GM10248 (cell line): Measurements from ENCODE around the gene AUTS2.

Source experiments
- CTCF ChIA-PET: fragments of 300-600 bp; sonication (Branson Sonifier 250); formaldehyde crosslinking; extraction: SDS; loops from one replicate; lab custom pipeline; 2021; ENCODE audit warnings: antibody characterized with exemption; lab: Yijun Ruan, JAX
- POLR2A ChIA-PET: fragments of 350-650 bp; sonication (Branson Sonifier 250); formaldehyde crosslinking; extraction: SDS; loops from one replicate; lab custom pipeline; 2020; ENCODE audit warnings: antibody characterized with exemption; lab: Yijun Ruan, JAX
- DNase-seq: peaks from one replicate; pipeline ENCODE4 v3.0.0; 2012; ENCODE audit errors: extremely low spot score
- TF ChIP-seq, protein P1 (sequence below): IDR thresholded peaks from 2 replicates; pipeline ENCODE4 v1.5.1; 2012; ENCODE audit warnings: mild to moderate bottlenecking, low read depth; ENCODE audit errors: extremely low read depth, missing control alignments, control extremely low read depth

The AUTS2 gene

DNA sequence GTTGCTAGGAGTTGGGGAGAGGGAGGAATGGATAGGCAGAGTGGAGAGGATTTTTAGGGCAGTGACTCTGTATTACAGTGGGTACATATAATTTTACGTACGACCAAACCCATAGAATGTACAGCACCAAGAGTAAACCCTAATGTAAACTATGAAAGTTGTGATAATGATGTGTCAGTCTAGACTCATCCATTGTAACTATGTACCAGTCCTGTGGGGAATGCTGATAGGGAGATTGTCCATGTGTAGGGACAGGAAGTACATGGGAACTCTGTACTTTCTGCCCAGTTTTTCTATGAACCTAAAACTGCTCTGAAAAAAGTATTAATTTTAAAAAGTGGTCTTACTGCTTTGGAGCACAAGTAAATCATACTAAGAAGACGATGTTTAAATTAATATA is 441.8 kb downstream of the AUTS2 start:
- ChIA-PET CTCF (interaction anchor here (0.8 to 1.5 kb wide), 2 partner anchors 27 to 61 kb away, joined by 3 read pairs; no protein-coding TSS in a partner anchor), POLR2A (no interaction called here)
- TF ChIP-seq, protein P1, sequence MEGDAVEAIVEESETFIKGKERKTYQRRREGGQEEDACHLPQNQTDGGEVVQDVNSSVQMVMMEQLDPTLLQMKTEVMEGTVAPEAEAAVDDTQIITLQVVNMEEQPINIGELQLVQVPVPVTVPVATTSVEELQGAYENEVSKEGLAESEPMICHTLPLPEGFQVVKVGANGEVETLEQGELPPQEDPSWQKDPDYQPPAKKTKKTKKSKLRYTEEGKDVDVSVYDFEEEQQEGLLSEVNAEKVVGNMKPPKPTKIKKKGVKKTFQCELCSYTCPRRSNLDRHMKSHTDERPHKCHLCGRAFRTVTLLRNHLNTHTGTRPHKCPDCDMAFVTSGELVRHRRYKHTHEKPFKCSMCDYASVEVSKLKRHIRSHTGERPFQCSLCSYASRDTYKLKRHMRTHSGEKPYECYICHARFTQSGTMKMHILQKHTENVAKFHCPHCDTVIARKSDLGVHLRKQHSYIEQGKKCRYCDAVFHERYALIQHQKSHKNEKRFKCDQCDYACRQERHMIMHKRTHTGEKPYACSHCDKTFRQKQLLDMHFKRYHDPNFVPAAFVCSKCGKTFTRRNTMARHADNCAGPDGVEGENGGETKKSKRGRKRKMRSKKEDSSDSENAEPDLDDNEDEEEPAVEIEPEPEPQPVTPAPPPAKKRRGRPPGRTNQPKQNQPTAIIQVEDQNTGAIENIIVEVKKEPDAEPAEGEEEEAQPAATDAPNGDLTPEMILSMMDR, result no peak
- DNase-seq, result no peak

DNA sequence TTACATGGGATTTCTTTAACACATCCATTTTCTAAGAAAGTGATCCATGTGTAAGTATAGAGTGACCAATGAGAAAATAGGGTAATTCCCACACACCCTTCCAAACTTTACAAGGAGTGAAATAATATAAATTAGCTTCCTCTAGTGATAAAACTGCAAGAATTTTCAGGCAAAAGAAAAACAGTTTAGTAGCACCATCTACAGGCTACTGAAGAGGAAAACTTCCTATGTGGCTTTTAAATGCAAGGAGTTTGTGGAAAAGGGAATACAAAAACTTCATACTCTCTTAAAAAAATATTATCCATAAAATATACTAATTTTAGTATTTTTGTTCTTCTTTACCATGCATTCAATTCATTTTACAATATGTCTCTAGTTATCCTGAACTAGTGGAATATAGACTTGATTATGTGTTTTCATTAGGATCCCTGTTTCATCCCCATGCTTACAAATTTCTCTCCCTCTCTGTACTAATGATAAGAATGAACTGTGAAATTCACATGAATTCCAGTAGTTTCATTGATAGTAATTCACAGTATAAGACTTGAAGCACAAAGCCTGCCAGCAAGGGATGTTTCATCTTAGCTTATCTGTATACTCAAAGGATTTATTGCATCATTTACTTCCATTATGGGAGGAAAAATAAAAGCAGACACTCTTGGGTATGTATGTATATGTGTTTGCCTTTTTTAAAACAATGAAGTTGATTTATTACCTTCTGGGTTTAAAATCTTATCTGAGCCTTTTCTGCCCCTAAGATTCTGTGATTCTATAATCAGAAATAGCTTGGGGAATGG is 442.9 kb downstream of the AUTS2 start:
- CTCF ChIA-PET, result interaction anchor here (0.8 to 3.4 kb wide), 7 partner anchors 8 to 657 kb away, joined by 3 to 19 read pairs (median 4); no protein-coding TSS in a partner anchor
- TF ChIP-seq, protein P1, result peak; percentile 41
- POLR2A ChIA-PET, result no interaction called here
- no peak for DNase-seq

DNA sequence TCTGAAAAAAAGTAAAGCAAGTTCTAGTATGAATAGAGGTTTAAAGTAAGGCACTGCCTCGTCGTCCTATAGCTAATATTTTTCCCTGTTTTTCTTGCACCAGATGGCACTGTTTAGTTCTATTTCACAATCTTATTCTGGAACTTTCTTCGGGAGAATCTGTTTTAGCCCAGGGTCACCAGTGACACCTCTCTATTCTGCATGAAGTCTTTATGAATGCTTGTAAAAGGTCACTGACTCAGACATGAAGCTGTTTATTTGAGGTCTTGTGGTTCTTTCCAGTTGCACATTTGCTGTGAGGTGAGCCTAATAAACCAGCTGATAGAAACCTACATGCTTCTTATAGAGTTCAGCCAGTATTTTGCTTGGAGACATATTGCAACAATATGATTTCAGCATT is 444.3 kb downstream of the AUTS2 start:
- ChIA-PET POLR2A (no interaction called here), CTCF (interaction anchor here (0.9 to 3.4 kb wide), 11 partner anchors 10 to 679 kb away, joined by 3 to 19 read pairs (median 5); no protein-coding TSS in a partner anchor)
- no peak for DNase-seq
- TF ChIP-seq, protein P1, result peak; percentile 13

DNA sequence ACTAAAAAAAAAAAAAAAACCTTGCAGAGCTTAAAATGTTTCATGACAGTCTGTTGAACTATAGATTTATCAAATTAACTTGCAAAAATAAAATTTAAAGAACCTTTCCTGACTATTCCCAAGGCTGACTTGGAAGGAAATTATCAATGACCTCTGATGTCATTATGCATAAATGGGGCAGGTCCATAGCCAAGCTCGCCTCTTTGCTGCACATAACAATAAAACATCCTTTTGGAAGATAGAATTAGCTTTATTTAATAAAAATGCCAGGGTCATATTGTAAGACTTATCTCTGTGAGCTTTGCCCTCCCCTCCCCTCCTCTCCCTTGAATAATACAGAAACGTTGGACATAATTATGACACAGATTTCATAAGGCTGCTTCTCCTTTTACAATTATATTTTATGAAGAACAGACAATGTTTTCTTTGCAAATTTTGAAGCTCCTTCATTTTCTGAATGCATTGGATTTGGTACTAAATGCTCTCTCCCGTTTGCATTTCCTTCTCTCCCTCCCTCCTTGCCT is 444.8 kb downstream of the AUTS2 start:
- no peak for DNase-seq
- TF ChIP-seq, protein P1, result no peak
- CTCF ChIA-PET, result interaction anchor here (0.9 to 3.4 kb wide), 11 partner anchors 9 to 678 kb away, joined by 3 to 19 read pairs (median 5); no protein-coding TSS in a partner anchor
- POLR2A ChIA-PET, result no interaction called here

DNA sequence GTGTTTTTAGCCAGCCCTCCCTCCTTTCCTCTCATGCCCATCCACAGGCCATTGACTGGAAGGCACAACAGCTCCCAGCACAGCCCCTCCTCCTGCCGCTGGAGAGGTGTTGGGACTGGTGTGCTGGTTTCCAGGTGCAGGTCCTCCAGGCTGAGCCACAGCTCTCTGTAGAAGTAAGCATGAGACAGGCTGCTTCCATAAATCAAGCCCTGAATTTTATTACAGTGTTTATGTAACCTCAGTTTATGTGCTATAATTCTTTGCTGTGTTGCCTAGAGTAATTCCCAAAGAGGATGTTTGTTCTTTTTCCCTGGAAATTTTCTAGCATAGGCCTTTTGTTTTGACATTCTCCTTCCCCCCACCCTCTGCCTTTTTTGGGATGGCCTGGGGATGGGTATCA is 445.8 kb downstream of the AUTS2 start:
- TF ChIP-seq, protein P1, result no peak
- POLR2A ChIA-PET, result no interaction called here
- DNase-seq, result no peak
- CTCF ChIA-PET, result interaction anchor here (1.3 to 3.4 kb wide), 4 partner anchors 9 to 21 kb away, joined by 3 to 15 read pairs (median 8); no protein-coding TSS in a partner anchor

DNA sequence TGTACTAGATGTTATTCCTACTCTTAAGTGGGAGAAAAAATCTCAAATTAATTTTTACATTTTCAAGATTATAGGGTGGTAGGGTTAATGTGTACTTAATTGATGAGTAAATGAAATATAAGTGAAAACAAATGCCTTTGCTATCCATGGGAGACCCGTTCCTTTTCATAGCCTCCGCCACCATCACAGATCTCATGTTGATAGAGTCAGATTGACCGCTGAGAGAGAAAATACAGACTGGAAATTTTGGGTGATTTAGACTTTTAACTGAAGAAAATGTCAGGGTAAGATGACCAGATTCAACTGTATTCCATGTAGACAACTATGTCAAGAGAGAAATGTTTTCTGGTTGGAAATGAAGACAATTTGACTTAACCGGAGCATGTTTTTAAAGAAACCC is 446.2 kb downstream of the AUTS2 start:
- no peak for DNase-seq
- TF ChIP-seq, protein P1, result no peak
- POLR2A ChIA-PET, result no interaction called here
- CTCF ChIA-PET, result interaction anchor here (1.3 to 2.9 kb wide), 4 partner anchors 10 to 20 kb away, joined by 3 to 11 read pairs (median 4); no protein-coding TSS in a partner anchor
